RCC 7860 (cell line): ENCODE results near the gene OR4N2.
A peak's percentile ranks its signal among the peaks of the same experiment; 100 is the strongest.
"Not testable (repeated sequence)": the region's sequence is repeated elsewhere in the genome, so short reads cannot be mapped to it uniquely, and the experiment has no call there.

Experiments
- DNase-seq: peaks from one replicate; pipeline ENCODE4 v3.0.0-alpha.2; 2015; ENCODE audit warnings: low spot score
- FAIRE-seq: peaks from 2 replicates; lab custom pipeline; 2012; peaks lifted over from hg19 to GRCh38; lab: Jason Lieb, UNC

OR4N2 gene

DNA sequence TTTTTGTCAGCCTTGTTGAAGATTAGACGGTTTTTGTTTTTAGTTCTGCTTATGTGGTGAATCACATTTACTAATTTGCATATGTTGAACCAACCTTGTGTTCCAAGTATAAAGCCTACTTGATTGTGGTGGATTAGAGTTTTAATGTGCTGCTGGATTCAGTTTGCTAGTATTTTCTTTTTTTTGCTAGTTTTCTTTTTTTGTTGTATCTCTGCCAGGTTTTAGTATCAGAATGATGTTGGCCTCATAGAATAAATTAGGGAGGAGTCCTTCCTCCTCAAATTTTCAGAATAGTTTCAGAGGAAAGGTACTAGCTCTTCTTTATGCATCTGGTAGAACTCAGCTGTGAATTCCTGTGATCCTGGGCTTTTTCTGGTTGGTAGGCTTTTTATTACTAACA is at the start of gene OR4N2:
Gene OR4N2 (plus strand): TSS at position 301 of the 400 bp plus-strand sequence. CDS start 23,679 bp downstream, outside the sequence.
- not testable (repeated sequence) for DNase-seq, FAIRE-seq

GRCh38 chr14:19754172-19754571 is 49.4 kb upstream of the OR4N2 start:
- FAIRE-seq (no peak), DNase-seq (no peak)

DNA sequence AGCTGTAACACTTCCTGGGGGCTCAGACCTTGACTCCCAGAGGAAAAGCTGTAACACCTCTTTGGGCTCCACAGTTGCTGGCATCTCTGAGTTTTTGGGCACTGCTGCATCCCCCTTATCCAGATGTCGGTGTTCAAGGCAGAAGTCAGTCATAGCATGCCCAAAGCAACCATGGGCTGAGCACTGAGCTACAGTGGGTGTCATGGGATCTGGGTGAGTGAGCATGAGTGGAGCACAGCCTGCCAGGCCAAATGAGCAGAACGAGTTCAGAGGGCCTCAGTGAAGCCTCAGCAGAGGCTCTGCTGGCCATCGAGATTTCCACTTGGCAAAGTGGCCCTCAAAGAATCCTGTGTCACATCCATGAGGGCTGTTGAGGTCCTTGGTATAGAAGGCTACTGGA is 32.1 kb upstream of the OR4N2 start:
- not testable (repeated sequence) for FAIRE-seq

DNA sequence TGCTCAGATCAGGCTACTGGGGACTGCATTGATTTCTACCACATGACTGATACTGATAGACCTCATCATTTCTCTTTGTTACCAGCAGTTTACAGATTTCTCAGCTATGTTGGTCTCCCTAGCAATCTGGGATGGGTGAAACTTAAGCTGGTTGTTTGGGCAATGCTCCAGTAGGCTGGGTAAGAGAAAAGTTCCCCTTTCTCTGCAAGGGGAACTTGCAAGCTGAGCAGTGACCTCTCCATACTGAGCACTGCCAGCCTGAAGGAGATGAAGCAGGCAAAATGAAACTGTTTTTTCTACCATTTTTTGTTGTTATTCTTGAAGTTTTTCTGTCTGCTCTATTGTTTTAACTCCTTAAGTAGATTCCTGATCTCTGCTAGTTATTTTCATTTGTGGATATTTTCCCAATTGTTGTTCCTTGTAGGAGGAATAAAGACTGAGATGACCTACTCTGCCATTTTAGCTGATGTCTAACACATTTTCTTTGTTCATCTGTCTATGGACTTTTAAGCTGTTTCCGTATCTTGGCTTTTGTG is 31.6 kb upstream of the OR4N2 start:
- FAIRE-seq (no peak), DNase-seq (no peak)

More for the DNA sequence above, 32.1 kb upstream of the OR4N2 start:
- DNase-seq, result not testable (repeated sequence)

- not testable (repeated sequence) for DNase-seq
Observed at GRCh38 chr14:19772454-19772853, 31.1 kb upstream of the OR4N2 start.

GRCh38 chr14:19773204-19773603 is 30.4 kb upstream of the OR4N2 start, which contains the start of gene OR4M1:
TSS of gene OR4M1 (plus strand) at chr14:19773504. CDS start at chr14:19780323, 6,819 bp downstream.
- DNase-seq, FAIRE-seq: not testable (repeated sequence)

More at GRCh38 chr14:19772454-19772853, 31.1 kb upstream of the OR4N2 start:
- FAIRE-seq, result not testable (repeated sequence)

DNA sequence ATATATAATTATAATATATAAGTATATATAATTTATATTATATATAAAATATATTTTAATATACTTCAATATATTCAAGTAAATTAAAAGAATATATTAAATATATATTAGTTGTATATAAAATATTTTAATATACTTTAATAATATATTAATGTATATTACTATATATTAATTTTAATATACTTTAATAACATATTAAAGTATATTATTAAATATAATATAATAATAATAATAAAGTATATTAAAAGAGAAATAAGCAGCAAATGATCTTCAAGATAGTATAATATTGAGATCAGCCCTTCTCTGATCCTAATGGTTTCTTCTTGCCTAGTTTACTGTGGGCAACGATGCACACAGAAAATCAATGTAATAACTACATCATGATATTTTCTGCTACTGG is 28.0 kb upstream of the OR4N2 start:
- DNase-seq (no peak), FAIRE-seq (peak; percentile 95)

- not testable (repeated sequence) for DNase-seq, FAIRE-seq
Observed at GRCh38 chr14:19785848-19786247, 17.7 kb upstream of the OR4N2 start.

- not testable (repeated sequence) for DNase-seq, FAIRE-seq
Observed at GRCh38 chr14:19787318-19787717, 16.3 kb upstream of the OR4N2 start.

- FAIRE-seq, DNase-seq: not testable (repeated sequence)
Observed at GRCh38 chr14:19788150-19788549, 15.4 kb upstream of the OR4N2 start.

DNA sequence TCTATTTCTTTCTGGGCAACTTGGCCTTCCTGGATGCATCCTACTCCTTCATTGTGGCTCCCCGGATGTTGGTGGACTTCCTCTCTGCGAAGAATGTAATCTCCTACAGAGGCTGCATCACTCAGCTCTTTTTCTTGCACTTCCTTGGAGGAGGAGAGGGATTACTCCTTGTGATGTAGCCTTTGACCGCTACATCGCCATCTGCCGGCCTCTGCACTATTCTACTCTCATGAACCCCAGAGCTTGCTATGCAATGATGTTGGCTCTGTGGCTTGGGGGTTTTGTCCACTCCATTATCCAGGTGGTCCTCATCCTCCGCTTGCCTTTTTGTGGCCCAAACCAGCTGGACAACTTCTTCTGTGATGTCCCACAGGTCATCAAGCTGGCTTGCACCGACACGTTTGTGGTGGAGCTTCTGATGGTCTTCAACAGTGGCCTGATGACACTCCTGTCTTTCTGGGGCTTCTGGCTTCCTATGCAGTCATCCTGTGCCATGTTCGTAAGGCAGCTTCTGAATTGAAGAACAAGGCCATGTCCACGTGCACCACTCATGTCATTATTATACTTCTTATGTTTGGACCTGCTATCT is 7.0 kb upstream of the OR4N2 start:
- not testable (repeated sequence) for DNase-seq, FAIRE-seq

GRCh38 chr14:19799880-19800279 is 3.7 kb upstream of the OR4N2 start:
- no peak for DNase-seq
- no peak for FAIRE-seq

- DNase-seq, result no peak
- FAIRE-seq, result no peak
Observed at GRCh38 chr14:19800282-19801117, 3.1 kb upstream of the OR4N2 start.

GRCh38 chr14:19801118-19801464 is 2.5 kb upstream of the OR4N2 start:
- FAIRE-seq (no peak), DNase-seq (no peak)

- FAIRE-seq, result not testable (repeated sequence)
Observed at GRCh38 chr14:19813171-19813920, 9.8 kb downstream of the OR4N2 start.

DNA sequence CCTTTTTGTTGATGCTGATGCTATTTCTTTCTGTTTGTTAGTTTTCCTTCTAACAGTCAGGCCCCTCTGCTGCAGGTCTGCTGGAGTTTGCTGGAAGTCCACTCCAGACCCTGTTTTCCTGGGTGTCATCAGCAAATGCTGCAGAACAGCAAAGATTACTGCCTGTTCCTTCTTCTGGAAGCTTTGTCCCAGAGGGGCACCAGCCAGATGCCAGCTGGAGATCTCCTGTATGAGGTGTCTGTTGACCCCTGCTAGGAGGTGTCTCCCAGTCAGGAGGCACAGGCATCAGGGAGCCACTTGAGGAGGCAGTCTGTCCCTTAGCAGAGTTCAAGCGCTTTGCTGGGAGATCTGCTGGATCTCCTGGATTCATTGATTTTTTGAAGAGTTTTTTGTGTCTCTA is 16.3 kb downstream of the OR4N2 start:
- FAIRE-seq, DNase-seq: not testable (repeated sequence)

More at GRCh38 chr14:19813171-19813920, 9.8 kb downstream of the OR4N2 start:
- DNase-seq, result not testable (repeated sequence)

- DNase-seq, FAIRE-seq: not testable (repeated sequence)
Observed at GRCh38 chr14:19821016-19821415, 17.4 kb downstream of the OR4N2 start.

DNA sequence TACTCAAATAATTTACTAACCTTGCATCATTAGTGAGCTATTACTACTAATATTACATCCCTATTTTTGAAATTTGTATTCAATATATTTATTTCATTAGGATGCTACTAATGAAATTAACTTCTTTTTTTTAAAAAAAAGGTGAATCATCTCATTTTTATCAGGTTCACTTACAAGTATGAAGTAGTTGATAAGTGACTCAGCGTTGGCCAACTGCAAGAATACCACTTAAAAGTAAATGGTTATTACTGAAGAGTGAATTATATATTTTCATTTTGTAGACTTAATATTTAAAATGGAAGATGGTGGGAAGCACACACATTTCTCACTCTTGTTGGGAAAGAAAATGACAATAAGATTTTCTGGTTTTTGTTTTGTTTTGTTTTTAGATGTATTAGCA is 19.6 kb downstream of the OR4N2 start:
- FAIRE-seq, result no peak
- DNase-seq, result no peak

DNA sequence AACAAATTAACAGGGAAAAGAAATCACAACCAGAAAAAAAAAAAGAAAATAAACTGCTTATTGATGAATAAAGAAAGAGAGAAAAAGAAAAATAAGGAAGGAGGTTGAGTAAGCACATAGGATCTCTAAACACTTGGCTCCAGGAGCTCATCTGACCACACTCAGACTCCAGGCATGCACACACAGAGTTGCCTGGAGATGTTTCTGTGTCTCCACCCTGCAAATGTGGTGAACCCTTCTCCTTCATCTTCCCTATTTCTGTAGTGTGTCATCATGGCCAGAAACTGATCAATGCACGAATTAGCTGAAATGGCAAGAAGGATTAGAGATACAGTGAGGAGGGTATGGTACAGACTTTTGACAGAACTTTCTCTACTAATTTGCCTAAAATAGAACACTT is 20.2 kb downstream of the OR4N2 start:
- no peak for DNase-seq
- FAIRE-seq, result no peak

GRCh38 chr14:19827626-19828244 is 24.2 kb downstream of the OR4N2 start:
- not testable (repeated sequence) for DNase-seq, FAIRE-seq
